ENCODE results near the gene PIK3R5. TPM values are rescaled to one million over a fixed set of nuclear protein-coding genes. Genes with fewer than 3 reads are reported as not detected.

Gene PIK3R5
- total RNA-seq, 2 donors from 2014 or later: 3.2 to 10.4 TPM

- Histone ChIP-seq H3K4me1 (replicated peaks) (no peaks in the 10 kb centered on the region), H3K27ac (no peak overlapping the region), H3K4me3 (no peak overlapping the region), H3K9me3 (no peaks in the 10 kb centered on the region), H3K27me3 (replicated peaks; ENCODE audit: insufficient read depth) (peaks cover 3% of the 10 kb centered on the region), H3K36me3 (no peaks in the 10 kb centered on the region)
- 96% methylated on average over 12 of the region's 12 CpGs for WGBS
- intact Hi-C loops (cut with DNase I): no loop called here
- TF ChIP-seq POLR2A (IDR thresholded peaks at IDR 0.05): no peak
- no peak for TF ChIP-seq POLR2AphosphoS5 (IDR thresholded peaks at IDR 0.05)
- no peak for DNase-seq (ENCODE audit: low spot score)
Measured at GRCh38 chr17:8838551-8839095, 126.9 kb downstream of the PIK3R5 start.

- TF ChIP-seq CTCF (IDR thresholded peaks at IDR 0.05) (no peak), POLR2AphosphoS5 (IDR thresholded peaks at IDR 0.05) (no peak), POLR2A (IDR thresholded peaks at IDR 0.05) (no peak)
- H3K4me1 ChIP-seq (replicated peaks): no peaks in the 10 kb centered on the region
- no peak overlapping the region for H3K4me3 ChIP-seq
- 29% methylated on average over 8 of the region's 8 CpGs for WGBS
- no peak overlapping the region for H3K27ac ChIP-seq
- H3K27me3 ChIP-seq (replicated peaks; ENCODE audit: insufficient read depth): peaks cover 6% of the 10 kb centered on the region
- no peak for DNase-seq (ENCODE audit: low spot score)
- no peaks in the 10 kb centered on the region for H3K36me3 ChIP-seq
- intact Hi-C loops (cut with DNase I): no loop called here
- H3K9me3 ChIP-seq: no peaks in the 10 kb centered on the region
Measured at GRCh38 chr17:8837563-8838075, 127.9 kb downstream of the PIK3R5 start.

GRCh38 chr17:8836821-8837562 lies 128.5 kb downstream of the PIK3R5 start:
- H3K36me3 ChIP-seq: no peaks in the 10 kb centered on the region
- no peaks in the 10 kb centered on the region for H3K9me3 ChIP-seq
- TF ChIP-seq CTCF (IDR thresholded peaks at IDR 0.05): no peak
- TF ChIP-seq POLR2A (IDR thresholded peaks at IDR 0.05): no peak
- TF ChIP-seq POLR2AphosphoS5 (IDR thresholded peaks at IDR 0.05): no peak
- WGBS: 80% methylated on average over 15 of the region's 15 CpGs
- H3K27ac ChIP-seq: no peak overlapping the region
- H3K4me1 ChIP-seq (replicated peaks): no peaks in the 10 kb centered on the region
- H3K27me3 ChIP-seq (replicated peaks; ENCODE audit: insufficient read depth): peaks cover 6% of the 10 kb centered on the region
- intact Hi-C loops (cut with DNase I): no loop called here
- no peak overlapping the region for H3K4me3 ChIP-seq
- DNase-seq (ENCODE audit: low spot score): no peak

GRCh38 chr17:8835631-8836364 lies 129.7 kb downstream of the PIK3R5 start:
- no peak for DNase-seq (ENCODE audit: low spot score)
- Histone ChIP-seq H3K36me3 (no peaks in the 10 kb centered on the region), H3K27me3 (replicated peaks; ENCODE audit: insufficient read depth) (peaks cover 6% of the 10 kb centered on the region), H3K27ac (no peak overlapping the region), H3K9me3 (no peaks in the 10 kb centered on the region), H3K4me3 (no peak overlapping the region), H3K4me1 (replicated peaks) (no peaks in the 10 kb centered on the region)
- 94% methylated on average over 6 of the region's 6 CpGs for WGBS
- no peak for TF ChIP-seq POLR2A (IDR thresholded peaks at IDR 0.05)
- no peak for TF ChIP-seq CTCF (IDR thresholded peaks at IDR 0.05)
- TF ChIP-seq POLR2AphosphoS5 (IDR thresholded peaks at IDR 0.05): no peak
- intact Hi-C loops (cut with DNase I): no loop called here

- Histone ChIP-seq H3K4me3 (no peak overlapping the region), H3K9me3 (no peaks in the 10 kb centered on the region), H3K27ac (no peak overlapping the region), H3K36me3 (no peaks in the 10 kb centered on the region), H3K4me1 (replicated peaks) (no peaks in the 10 kb centered on the region), H3K27me3 (replicated peaks; ENCODE audit: insufficient read depth) (peaks cover 6% of the 10 kb centered on the region)
- intact Hi-C loops (cut with DNase I): no loop called here
- DNase-seq (ENCODE audit: low spot score): no peak
- 89% methylated on average over 14 of the region's 14 CpGs for WGBS
- TF ChIP-seq POLR2A (IDR thresholded peaks at IDR 0.05) (no peak), CTCF (IDR thresholded peaks at IDR 0.05) (no peak), POLR2AphosphoS5 (IDR thresholded peaks at IDR 0.05) (no peak)
Measured at GRCh38 chr17:8835106-8835505, 130.4 kb downstream of the PIK3R5 start.

Measured in prostate gland (tissue), 2 donors.